RCC 7860 (cell line): ENCODE results near the gene MBP.
A peak's percentile ranks its signal among the peaks of the same experiment; 100 is the strongest.

Experiments
- DNase-seq: peaks from one replicate; pipeline ENCODE4 v3.0.0-alpha.2; 2015; ENCODE audit warnings: low spot score
- FAIRE-seq: peaks from 2 replicates; lab custom pipeline; 2012; peaks lifted over from hg19 to GRCh38; lab: Jason Lieb, UNC

MBP gene

DNA sequence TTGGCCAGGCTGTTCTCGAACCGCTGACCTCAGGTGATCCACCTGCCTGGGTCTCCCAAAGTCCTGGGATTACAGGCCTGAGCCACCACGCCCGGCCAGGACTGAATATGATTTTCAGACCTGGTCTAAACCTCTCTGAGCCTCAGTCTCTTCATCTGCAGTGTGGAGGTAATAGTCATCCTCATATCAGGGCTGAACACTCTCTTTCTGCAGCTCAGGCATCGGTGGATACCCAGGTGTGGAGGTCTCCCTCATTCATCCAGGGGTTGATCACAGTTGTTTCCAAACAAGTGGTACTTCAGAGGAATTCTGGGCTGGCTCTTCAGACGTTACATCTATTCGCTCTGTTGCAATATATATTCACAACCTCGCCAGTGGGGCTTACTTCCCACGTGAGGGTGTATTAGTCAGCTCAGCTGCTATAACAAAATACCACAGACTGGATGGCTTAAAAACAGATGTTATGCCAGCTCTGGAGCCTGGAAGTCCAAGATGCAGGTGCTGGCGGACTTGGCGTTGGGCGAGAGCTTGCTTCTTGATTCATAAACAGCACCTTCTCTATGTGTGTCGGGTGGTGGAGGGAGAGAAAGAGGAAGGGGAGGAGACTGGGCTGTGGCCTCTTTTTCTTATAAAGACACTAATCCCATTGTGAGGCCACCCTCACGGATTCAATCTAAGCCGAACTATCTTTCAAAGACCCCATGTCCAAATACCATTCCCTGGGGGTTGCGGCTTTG, 2.9 kb upstream of the MBP start:
- FAIRE-seq: no peak
- no peak for DNase-seq

DNA sequence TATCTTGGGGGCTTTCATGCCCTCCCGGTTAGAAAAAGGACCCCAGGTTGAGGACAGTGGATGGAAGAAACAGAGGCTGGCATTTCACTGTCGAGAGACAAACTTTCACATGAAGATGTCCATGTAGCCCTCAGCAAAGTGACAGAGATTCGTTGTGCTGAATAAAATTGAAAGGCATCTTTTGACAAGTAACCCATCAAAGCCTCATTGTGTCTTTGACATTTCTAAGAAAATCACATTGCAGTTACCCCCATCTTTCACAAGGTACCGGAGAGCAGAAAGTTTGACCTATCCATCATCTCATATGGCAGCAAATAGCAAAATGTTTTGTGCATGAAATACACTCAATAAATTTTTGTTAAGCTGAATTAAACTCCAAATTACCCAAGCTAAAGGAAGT, 2.0 kb upstream of the MBP start:
- DNase-seq (no peak), FAIRE-seq (no peak)

DNA sequence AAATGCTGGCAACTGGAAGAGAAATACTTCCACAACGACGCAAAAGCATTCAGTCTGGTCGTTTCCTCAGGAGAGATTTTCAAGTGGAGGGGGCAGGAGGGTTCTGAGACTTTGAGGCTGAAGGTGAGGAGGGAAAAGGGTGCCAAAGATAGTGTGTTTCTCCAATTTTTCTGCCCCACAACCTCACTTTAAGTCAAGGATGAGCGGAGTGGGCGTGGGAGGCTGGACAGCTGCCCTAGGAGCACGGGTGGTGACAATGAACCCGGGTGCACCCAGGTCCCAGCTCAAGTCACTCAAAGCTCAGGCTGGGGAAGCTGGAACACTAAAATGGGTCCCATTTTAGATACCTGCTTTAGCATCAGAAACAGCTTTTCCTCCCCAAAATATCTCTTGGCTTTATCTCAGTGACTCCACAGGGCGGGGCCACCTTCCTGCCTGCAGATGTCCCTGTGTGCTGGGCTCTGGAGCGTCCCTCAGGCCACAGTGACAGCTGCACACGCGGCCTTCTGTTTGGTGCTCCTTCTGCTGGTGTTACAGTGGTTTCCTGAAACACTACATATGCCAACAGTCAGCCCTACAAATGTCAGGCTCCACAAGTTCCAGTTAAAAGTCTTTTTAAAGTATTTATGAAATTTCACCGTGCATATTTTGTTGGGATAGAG, 1.4 kb upstream of the MBP start:
- FAIRE-seq (no peak), DNase-seq (no peak)

DNA sequence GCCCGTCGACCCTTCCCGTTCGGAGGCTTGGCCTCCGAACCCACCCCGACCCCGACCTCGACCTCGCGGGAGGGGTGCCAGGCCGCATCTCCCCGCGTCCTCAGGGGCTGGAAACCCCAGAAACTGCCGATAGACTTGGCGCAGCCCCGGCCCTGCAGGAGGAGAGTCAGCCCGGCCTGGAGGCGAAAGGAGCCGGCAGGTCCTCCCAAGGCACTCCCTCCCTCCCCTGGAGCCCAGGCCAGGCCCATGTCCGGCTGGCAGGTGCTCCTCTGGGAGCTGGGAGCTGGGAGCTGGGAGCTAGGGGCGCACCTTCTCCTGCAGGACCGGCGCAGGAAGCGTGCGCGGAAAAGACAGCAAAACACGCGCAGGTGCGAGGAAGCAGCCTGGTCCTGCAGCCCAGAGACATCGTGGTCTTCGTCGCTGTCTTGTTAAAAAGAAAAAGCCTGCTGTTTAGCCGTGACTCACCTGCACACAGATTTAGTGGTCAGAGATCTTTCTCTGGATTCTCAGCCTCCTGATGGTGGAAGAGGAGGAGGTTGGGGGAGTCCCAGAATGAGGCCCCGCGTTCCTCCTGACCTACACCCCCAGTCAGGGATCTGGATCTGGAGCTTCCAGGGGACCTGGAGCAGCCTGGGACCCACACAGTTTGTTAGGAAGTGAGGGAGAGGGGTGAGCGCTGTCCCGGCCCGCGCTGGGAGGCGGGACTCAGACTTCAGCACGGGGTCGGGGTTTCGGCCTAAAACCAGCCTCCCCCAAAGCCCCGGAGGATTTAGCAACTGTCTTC, 660 bp upstream of the MBP start:
- DNase-seq: no peak
- FAIRE-seq: no peak

DNA sequence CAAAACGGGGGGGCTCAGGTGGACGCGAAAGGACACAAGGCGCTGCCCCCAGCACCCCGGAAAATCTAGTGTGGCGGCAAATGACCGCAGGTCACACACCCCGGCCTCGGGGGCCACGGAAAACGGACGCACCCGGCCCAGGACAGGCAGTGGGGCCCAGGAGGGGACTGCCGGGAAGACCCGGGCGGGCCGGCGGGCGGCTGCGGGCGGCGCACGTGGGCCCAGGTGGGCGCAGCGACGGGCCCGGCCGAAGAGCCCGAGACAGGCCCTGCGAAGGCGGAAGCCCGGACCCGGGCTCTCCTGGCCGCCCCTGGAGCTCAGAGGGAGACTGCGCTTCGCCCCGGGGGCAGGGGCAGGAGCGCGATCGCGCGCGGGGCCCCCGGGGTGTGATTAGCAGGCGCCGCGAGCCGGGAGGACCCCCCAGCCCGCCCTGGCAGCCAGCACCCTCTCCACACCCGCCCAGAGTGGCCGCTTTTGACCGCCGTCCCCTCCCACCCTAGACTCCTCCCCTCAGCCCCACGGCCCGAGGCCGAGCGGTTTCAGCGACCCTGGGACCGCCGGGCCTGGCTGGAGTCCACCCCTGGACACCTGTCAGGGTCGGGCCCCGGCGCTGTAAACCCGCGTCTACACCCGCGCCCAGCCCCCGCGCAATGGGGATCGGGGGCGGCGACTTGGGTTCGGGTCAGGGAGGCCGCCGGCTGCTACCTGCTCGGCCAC, 773 bp downstream of the MBP start:
- DNase-seq (no peak), FAIRE-seq (no peak)

DNA sequence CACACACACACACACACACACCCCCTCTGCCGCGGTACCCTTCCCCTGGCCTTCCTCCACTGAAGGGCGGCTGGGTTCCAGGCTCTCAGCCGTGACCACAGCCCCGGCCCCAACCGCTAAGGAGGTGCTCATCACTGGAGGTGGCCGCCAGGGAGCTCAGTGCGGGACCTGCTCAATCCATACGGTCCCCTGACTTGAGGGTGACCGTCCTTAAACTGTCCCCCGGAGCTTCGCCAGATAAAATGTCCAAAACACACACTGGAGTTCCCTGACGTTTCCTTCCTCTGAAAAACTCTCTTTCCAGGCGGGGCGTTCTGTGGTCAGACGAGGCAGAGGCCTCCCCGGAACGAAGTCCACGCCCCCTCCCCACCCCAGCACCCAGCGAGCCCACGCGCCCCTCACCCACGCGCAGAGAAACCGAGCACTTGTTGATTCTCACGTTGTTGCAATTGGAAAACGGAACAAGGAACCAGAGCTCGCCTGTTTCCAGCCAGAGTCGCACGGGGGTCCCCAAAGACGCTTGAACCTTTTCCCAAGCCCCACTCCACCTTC, 1.4 kb downstream of the MBP start:
- FAIRE-seq: no peak
- peak; percentile 22 for DNase-seq

DNA sequence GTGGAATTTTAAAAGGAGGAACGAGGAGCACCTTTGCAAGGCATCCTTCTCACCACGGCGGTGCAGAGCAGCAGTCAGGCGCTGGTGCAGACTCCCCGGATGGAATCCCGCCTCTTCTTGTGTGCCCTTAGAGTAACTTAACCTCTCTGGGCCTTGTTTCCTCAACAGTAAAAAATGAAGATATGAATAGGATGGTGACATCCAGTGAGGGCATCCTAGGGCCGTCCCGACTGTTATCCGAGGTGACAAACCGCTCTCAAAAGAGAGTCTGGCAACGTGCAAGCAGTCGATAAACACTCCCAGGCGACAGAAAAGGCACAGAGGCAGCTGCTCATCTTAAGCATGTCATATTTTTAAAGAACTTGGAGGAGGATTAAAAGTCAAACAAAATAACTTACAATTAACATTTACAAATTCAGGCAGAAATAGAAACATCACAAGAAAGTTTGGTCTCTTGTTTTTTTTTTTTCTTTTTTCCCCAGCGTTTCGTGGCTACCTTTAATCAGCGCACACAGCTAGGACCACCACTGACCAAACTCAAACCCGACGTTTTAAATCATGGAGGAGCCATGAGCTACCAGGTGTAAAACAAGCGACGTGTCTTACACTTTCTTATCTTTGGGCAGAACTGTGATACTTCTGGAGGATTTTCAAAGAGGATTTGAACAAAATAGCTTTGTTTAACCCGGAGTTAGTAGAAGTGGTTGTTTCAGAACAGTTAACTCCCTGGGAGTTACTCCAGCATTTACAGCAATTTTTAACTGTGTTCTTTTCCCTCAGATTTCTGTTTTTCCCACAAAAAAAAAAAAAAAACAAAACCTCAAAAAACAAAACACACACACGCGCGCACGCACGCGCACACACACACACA, 2.1 kb downstream of the MBP start:
- no peak for FAIRE-seq

DNA sequence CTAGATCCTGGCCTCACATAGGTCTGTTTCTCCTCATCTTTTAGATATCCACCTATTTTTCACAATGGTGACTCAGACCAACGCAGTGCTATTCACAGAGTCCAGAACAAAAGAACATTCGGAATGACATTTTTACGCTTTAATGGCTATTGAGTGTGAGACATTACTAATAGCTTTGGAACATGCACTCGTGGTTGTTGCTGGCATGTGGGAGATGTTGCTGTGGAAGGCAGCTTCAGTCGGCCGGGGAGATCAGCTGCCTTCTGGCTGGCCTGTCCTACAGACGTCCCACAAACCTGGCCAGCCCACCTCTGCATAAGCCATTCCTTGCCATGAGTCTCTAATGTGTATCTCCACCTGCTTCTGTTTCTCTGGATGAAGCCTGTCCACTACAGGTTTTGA, 3.4 kb downstream of the MBP start:
- FAIRE-seq: peak; percentile 96
- DNase-seq: peak; percentile 94

More for the DNA sequence above, 2.1 kb downstream of the MBP start:
- DNase-seq: no peak

DNA sequence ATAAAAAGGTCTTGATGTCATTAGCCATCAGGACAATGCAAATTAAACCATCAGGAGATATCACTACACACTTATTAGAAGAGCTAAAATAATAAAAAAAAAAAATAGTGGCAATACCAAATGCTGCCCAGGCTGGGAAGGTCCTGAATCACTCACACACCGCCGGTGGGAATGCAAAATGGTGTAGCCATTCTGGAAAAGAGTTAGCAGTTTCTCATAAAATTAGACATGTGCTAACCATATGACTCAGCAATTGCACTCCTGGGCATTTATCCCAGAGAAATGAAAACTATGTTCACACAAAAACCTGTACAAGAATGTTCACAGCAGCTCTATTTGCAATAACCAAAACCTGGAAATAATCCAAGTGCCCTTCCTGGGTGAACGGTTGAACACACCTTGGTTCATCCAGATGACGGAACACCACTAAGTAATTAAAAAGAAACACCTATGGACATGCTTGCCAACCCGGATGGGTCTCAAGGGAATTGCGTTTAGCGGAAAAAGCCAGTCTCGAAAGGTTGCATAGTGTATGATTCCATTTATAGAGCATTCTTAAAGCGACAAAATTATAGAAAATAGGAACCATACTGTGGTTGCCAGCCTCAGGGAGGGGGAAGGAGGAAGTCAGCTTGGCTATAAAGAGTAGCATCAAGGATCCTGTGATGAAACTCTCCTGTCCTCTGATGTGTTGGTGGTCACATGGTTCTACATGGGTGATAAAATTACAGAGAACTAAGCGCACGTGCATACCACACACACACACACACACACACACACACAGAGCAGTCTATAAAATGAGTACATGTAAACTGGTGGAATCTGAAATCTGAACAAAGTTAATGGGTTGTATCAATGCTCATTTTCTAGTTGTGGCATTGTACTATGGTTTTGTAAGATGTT, 4.6 kb downstream of the MBP start:
- FAIRE-seq: peak; percentile 96
- DNase-seq: peak; percentile 90

DNA sequence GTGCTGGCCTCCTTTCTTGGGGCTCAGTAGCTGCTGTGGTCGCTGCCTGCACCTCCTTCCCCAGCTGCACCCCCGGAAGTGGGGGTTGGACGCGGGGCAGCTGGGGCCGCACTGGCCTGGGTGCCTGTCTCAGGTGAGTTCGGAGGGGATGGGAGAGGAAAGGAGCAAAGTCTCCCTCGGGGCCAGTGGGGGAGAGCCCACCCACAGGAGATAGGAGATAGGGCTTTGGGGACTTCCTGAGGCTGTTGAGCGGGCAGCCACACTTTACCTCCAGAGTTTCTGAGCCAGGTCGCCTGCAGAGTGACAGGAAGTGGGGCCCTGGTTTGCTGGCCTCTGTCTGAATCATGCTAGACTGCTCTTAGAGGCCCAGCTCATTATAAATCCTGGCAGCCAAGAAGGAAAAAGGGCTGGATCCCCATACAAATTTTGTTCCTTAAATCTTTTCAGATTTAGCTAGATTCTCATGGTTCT, 8.1 kb downstream of the MBP start:
- FAIRE-seq (no peak), DNase-seq (peak; percentile 23)

DNA sequence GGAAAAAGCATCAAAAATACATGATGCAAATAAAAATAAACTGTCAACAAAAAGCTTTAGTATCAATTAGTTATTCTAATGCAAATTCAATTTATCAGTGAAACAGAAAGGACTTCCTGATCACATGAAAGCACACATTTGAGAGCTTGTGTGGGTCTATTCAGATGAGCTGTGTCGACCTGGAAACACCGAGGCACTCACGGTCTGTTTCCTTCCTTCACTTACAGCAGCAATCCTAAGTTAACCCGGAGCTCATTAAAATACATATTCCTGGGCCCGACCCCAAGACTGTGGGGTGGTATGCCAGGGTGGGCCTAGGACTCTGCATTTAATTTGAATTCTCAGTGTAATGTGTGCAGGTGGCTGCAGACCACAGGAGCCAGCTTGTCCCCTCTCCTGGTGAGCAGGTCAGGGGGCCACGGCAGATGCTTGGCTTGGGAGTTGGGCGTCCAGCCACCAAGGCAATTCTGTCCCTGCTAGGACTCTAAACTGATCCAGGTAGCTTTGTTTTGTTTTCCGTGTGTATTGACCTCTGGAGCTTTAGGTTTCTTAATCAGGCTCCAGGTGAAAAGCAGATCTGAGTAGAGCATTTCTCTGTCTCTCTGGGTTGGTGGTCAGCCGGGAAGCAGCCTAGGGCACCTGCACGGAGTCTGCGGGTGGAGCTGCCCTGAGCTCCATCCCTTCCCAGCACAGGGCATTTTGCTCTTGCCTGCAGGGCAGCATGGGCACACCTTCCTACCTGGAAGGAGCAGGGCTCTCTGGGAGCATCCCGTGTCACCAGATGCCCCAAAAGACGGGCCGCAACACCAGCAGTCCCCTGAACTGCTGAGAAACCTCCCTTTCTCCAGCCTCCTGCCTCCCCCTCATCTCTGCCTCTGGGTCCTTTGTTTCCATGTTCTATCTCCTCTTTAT, 9.0 kb downstream of the MBP start:
- no peak for FAIRE-seq
- no peak for DNase-seq

DNA sequence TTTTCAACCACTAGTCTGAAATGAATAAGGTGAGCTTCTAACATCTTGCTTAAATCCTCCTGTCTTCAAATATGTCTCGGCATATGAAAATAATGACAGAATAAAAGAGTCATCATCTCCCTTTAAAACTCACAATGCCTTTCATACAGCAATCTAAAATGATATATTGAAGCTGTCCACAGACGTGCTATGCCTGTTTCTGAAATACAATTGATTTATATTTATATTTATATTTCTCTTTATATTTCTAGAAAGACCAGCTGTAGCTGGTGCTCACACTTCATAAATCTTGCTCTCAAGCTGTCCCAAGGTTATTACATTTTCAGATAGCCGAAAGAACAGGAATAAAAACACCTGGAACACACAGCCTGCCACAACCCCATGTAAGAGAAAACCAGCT, 11.1 kb downstream of the MBP start:
- FAIRE-seq: no peak
- DNase-seq: no peak

DNA sequence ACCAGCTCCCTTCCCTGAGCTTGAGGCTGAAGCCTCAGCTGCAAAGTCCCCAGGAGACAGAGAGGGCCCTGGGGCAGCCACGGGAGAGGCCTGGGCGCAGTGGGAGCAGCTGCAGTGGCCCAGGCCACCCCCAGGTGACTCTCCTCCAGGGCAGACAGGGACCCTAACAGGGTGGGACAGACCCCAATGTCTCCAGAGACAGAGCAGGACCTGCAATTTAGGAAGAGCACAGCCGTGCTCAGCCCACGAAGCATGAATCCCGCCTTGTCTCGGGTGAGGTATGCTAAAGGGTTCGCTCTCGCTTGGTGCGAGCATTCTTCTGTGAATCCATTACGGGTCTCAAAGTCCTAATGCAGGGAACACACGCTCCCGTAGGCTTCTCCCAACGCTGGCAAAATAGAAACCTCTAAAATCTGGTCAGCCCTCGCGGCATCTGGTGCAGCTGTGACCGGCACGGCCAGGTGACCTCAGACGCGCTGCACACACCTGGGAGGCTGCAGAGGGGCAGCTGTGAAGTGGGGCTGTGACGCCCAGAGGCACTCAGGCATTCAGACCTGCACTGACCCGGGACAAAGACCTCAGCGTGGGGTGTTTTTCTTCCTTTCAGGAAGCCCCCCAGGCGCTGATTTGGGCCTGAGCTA, 12.6 kb downstream of the MBP start:
- no peak for DNase-seq
- FAIRE-seq: no peak

DNA sequence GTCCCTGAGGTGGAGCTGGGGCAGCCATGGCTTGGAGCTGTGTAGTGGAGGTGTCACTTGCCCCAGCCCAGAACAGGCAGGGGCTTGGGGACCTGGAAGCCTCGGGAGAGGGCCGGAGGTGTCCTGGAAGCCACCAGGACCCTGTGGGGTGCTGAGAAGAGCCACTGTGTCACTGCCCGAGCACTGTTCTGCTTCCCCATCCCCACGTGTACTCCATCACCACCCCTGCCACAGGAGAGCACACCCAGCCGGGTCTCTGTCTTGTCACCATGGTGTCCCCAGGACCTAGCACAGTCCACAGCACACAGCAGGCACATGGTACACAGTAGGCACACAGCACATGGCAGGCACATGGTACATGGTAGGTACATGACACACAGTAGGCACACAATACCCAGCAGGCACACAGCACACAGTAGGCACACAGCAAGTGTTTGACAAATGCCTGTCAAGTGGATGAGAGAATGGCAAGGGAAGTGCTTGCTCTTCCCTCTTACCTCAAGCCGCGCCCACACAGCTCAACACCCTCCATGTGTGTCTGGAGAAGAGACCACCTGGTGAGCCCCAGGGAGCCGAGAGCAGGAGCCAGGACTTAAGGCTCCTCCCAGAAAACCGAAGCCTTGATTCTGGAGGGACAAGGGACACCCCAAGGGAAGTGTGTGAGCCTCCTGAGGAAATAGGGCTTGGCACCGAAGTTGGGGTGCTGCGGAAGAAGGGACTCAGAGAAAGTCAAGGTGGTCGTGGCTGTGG, 13.3 kb downstream of the MBP start:
- no peak for FAIRE-seq

DNA sequence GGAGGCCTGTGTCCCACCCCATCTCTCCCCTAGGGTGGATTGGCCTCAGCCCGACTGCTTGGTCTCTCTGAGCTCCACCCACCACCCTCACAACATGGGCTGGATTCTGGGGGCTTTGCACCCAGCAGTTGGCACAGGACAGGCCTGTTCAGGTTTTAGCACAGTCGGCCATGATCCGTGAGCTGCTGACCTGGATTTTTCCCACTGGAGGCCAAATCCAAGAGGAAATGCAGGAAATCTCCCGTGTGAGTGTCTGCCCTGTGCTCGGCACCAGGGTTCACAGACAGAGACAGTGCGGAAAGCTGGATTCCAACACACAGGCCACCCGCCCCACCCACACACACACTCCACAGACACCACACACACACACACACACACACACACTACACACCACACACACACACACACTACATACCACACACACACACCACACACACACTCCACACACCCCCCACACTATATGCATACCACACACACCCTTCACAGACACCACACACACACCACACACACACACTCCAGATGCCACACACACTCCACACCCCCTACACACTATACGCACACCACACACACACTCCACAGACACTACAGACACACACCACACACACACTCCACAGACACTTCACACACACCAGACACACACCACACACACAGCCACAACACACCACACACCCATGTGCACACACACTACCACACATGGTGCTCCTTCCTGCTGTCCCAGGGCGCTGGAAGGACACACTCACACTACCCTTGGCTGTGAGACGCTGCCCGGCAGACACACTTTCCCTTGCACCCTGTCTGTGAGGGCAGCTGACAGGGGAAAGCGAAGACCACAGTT, 14.1 kb downstream of the MBP start:
- FAIRE-seq: no peak

More for the DNA sequence above, 13.3 kb downstream of the MBP start:
- DNase-seq: no peak

More for the DNA sequence above, 14.1 kb downstream of the MBP start:
- no peak for DNase-seq
